Superior temporal gyrus (tissue), 1 donor: ENCODE results near the gene BRICD5.

Experiments
- DNase-seq: peaks from one replicate; pipeline ENCODE4 v3.0.0-alpha.2; 2016; ENCODE audit errors: extremely low spot score

BRICD5 gene

GRCh38 chr16:2237493-2238149 is 27.0 kb upstream of the BRICD5 start:
- DNase-seq = no peak

GRCh38 chr16:2237102-2237482 is 26.4 kb upstream of the BRICD5 start:
- no peak for DNase-seq

DNA sequence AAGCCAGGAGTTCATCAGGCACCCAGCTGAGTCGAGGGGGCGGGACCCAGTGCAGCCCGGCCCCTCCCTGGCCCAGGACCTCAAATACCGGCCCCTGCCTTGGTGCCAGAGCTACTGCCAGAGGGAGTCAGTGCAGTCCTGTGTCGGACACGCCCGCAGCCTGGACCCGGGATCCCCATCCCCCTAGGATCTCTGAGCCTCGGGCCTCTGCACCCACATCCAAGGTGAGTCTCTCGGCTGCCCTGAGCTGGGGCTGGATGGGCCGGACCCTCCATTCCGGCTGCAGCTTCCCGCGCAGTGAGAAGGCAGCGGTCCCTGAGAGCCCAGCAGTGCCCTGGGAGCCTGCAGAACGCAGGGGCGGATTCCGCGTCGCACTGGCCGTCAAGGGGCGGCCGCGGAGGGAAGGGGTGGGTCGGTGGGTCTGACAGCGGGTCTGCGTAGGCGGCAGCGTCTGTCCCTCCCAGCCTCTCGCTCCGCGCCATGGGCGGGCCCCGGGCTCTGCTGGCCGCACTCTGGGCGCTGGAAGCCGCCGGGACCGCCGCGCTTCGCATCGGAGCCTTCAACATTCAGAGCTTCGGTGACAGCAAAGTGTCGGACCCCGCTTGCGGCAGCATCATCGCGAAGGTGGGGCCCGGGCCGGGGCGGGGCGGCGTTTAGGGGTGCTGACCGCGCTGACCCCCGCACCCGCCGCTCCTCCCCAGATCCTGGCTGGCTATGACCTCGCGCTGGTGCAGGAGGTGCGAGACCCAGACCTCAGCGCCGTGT is 25.9 kb upstream of the BRICD5 start, which contains the start of gene DNASE1L2:
Gene DNASE1L2, plus strand, starts transcription at position 108 of the 765 bp plus-strand sequence. Its CDS starts 373 bp downstream, at position 481.
- no peak for DNase-seq

GRCh38 chr16:2235695-2236336 is 25.2 kb upstream of the BRICD5 start:
- DNase-seq = no peak

- no peak for DNase-seq
Measured at GRCh38 chr16:2235234-2235651, 24.6 kb upstream of the BRICD5 start.

DNA sequence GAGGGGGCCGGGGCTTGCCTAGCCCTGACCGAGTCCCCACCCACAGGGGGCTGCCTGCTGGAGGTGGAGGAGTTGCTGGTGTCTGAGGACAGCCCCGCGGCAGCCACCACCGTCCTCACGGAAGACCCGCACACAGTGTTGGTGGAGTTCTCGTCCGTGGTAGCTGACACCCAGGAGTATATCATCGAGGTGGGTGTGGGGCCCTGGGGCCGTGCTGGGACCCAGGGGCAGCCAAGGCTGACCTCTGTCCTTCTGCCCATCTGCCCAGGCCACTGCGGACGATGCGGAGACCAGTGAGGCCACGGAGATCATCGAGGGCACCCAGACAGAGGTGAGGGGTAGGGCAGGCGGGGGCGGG is 24.1 kb upstream of the BRICD5 start:
- no peak for DNase-seq

DNA sequence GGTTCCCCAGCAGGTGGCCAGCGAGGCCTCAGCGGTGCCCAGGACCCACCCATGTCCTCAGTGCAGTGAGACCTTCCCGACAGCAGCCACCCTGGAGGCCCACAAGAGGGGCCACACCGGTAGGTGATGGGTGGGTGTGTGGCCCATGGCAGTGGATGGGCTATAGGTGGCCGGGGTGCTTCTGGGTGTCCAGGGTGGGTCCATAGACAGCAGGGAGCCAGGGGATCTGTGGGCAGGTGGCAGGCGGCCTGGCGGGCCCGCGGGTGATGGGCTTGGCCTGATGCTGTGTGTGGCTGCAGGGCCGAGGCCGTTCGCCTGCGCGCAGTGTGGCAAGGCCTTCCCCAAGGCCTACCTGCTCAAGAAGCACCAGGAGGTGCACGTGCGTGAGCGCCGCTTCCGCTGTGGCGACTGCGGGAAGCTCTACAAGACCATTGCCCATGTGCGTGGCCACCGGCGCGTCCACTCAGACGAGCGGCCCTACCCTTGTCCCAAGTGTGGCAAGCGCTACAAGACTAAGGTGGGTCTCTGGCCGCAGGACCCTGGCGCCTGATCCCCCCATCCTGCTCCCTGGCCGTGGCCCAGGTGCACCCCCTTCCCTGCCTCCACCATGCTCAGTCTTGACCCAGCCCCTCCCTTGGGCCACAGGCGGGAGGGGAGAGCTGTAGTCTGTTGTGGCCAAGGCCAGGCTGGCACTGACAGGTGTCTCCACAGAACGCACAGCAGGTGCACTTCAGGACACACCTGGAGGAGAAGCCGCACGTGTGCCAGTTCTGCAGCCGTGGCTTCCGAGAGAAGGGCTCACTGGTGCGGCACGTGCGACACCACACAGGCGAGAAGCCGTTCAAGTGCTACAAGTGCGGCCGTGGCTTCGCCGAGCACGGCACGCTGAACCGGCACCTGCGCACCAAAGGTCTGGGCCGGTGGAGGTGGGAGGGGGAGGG is 23.5 kb upstream of the BRICD5 start:
- no peak for DNase-seq

DNA sequence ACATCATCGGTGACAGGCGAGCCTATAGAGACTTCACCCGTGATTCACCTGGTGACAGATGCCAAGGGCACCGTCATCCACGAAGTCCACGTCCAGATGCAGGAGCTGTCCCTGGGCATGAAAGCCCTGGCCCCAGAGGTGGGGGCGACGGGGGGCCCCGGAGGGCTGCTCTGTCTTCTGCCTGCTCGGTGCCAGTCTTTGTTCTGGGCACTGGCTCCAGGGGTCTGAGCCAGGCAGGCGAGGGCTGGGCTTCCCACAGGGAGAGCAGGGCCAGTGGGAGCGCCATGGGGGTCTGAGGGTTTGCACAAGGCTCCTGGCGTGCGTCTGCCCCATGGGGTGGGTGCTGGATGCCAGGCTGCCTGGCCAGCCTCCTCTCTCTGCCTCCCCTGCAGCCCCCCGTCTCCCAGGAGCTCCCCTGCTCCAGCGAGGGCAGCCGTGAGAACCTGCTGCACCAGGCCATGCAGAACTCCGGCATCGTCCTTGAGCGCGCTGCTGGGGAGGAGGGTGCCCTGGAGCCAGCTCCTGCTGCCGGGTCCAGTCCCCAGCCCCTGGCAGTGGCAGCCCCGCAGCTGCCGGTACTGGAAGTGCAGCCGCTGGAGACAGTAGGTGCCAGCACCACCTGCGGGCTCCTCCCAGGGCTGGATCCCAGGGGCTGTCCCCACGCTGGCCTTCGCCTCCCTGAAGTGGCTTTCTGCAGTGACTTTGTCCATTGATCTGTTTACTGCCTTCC is 22.5 kb upstream of the BRICD5 start:
- no peak for DNase-seq

GRCh38 chr16:2232094-2232990 is 21.7 kb upstream of the BRICD5 start:
- DNase-seq = no peak

DNA sequence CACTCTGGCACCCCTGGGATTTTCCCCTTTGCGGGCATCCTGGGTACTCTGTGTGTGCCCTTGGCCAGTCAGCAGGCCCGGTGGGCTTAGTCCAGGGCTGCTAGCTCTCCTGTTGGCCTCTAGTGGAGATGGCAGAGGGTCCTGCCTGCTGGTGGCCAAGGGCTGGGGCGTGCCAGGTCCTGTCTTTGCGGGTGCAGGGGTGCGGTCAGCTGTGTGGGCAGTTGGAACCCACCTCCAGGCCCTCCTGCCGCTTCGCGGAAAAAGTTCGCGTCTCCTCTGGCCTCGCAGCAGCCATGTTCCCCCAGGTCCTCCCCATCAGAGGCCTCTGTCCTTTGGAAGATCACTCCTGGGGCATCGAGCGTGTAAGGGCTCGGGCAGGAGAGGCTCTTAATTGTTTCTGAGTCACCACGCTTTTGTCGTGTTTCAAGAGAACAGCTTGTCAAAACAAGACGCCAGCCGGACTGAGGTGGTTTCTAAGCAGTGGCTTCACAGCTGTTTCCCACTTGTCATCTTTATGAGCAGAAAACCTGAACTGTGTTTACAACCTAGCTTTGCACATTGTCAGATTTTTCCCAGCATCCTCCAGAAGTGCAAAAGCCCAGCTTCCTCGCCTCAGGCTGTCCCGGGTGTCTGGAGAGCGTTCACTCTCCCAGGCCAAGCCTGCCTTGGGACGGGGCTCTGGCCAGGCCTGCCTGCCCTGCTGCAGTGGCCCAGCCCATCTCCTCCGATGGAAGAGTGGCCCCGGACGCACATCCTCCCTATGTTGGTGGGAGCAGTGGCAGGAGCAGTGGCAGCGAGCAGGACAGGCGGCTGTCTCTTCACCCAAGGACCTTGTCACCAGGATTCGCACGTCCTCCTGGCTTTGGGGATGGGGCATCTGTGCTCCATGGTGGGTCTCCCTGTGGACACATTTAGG is 20.6 kb upstream of the BRICD5 start:
- DNase-seq = no peak

- DNase-seq = no peak
Measured at GRCh38 chr16:2230376-2230775, 19.7 kb upstream of the BRICD5 start.

- DNase-seq = no peak
Measured at GRCh38 chr16:2229632-2230250, 19.1 kb upstream of the BRICD5 start.

DNA sequence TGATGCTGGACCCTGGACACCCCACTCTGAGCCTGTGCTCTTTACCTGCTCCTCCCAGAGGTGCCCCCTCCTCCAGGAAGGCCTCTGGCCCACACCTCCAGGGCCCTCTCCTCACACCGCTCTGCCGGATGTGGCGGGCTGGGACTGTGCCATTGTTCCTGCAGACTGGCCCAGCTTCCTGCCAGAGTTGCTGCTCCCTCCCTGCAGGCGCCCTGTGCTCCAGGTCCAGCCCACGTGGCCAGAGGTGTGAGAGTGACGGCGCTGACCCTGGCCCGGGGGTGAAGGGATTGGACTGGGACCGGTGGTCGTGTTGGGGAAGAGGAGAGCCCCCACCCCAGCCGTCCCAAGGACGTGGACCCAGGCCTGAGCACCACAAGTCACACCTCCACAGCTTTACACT is 18.4 kb upstream of the BRICD5 start:
- DNase-seq = no peak

GRCh38 chr16:2228161-2228824 is 17.6 kb upstream of the BRICD5 start:
- no peak for DNase-seq

DNA sequence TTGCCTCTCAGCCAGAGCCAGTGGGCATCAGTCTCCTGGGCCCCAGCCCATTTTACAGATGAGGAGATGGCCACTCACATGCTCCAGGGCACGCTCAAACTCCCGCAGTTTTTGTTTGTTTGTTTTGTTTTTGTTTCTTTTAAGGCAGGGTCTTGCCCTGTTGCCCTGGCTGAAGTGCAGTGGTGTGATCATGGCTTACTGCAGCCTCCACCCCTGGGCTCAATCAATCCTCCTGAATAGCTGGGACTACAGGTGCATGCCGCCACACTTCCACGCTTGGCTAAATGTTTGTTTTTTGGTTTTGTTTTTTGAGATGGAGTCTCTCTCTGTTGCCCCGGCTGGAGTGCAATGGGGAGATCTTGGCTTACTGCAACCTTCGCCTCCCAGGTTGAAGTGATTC is 16.3 kb upstream of the BRICD5 start:
- DNase-seq = no peak

- no peak for DNase-seq
Measured at GRCh38 chr16:2226245-2226793, 15.7 kb upstream of the BRICD5 start.

- DNase-seq = no peak
Measured at GRCh38 chr16:2223942-2224486, 13.4 kb upstream of the BRICD5 start.
